ENCODE results near the gene BOC.

DNA sequence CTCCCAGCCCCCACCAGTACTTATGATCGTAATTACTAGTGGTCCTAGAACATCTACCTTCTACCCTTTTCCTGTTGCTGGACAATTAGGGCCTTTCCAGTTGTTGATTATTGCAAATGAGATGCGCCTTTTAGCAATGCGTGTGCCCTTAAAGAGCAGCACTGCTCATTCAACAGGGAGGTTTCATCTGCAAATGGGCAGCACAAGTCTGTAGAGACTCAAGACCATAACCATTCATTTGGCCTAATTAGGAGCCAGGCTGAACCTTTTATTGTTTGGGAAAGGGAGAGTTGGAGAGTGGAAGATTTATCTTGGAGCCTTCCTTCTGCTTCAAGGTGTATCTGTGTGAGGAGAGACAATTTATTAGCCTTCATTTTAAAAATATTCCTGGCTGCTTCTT, 42.3 kb downstream of the BOC start:
- TF ChIP-seq, protein P1, sequence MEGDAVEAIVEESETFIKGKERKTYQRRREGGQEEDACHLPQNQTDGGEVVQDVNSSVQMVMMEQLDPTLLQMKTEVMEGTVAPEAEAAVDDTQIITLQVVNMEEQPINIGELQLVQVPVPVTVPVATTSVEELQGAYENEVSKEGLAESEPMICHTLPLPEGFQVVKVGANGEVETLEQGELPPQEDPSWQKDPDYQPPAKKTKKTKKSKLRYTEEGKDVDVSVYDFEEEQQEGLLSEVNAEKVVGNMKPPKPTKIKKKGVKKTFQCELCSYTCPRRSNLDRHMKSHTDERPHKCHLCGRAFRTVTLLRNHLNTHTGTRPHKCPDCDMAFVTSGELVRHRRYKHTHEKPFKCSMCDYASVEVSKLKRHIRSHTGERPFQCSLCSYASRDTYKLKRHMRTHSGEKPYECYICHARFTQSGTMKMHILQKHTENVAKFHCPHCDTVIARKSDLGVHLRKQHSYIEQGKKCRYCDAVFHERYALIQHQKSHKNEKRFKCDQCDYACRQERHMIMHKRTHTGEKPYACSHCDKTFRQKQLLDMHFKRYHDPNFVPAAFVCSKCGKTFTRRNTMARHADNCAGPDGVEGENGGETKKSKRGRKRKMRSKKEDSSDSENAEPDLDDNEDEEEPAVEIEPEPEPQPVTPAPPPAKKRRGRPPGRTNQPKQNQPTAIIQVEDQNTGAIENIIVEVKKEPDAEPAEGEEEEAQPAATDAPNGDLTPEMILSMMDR (IDR thresholded peaks at IDR 0.05) = no peak
- no peak for TF ChIP-seq POLR2A (IDR thresholded peaks at IDR 0.05)
